ENCODE data around the gene PPIB.

PPIB gene

GRCh38 chr15:64162869-64163658 lies at the start of gene PPIB:
Gene PPIB, minus strand, starts transcription at chr15:64163022. Its CDS starts 36 bp downstream, at chr15:64162986.
- DNase-seq (ENCODE audit: low read depth in 2 of 3, low spot score in 1 of 3): peak; percentile 90 to 97 (median 95)

- DNase-seq (ENCODE audit: low read depth in 2 of 3, low spot score in 1 of 3): no peak
Observed at GRCh38 chr15:64211696-64212095, 48.9 kb upstream of the PPIB start.

- no peak for DNase-seq (ENCODE audit: low read depth in 2 of 3, low spot score in 1 of 3)
Observed at GRCh38 chr15:64210371-64210770, 47.5 kb upstream of the PPIB start.

DNA sequence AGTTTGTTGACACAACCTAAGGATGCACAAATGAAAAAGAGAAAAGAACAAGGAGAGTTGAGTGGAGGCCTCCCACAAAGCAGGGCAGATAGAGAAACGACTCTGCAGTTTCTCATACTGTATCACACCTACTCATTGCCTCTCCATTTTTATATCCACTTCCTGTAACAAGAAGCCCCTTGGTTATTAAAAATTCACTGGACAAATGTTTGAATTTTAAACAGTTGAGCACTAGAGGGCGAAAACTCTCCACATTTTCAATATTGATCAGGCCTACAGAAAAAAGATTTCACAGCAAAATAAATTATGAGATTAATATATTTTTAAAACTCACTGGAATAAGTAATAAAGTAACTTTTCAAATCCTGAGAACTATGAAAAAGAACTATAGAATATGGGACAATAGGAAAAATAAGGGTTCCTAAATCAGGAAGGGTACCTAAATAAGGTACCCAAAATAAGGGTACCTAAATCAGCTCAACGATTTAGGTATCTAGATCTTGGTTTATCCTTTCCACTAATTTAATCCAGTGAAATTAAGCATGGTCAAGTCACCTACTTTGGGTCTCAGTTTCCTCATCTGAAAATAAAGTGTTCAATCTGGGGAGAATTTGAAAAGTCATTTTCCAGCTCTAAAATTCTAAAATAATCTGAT lies 47.0 kb upstream of the PPIB start:
- DNase-seq (ENCODE audit: low read depth in 2 of 3, low spot score in 1 of 3): peak in 1 of 3 donors; percentile 10

GRCh38 chr15:64205202-64205601 lies 42.4 kb upstream of the PPIB start:
- no peak for DNase-seq (ENCODE audit: low read depth in 2 of 3, low spot score in 1 of 3)

GRCh38 chr15:64197425-64197824 lies 34.6 kb upstream of the PPIB start:
- DNase-seq (ENCODE audit: low read depth in 2 of 3, low spot score in 1 of 3): no peak

DNA sequence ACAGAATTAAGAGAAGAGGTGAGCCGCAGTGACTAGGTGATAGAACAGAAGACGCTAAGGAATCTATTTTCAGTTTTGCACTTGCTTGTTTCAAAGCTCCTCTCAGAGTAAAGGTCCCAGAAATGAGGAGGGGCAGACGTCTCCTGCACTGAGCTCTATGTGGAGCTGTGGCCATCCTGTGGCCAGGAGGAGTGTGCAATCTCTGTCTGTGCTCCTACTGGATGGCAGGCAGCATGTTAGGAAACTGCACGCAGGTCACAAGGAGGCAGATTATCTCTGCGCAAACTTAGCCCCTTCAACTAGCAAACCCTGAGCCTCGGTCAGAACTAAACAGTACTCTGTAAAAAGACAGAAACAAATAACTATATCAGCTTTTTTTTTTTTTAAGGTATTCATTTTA lies 31.1 kb upstream of the PPIB start:
- no peak for DNase-seq (ENCODE audit: low read depth in 2 of 3, low spot score in 1 of 3)

- no peak for DNase-seq (ENCODE audit: low read depth in 2 of 3, low spot score in 1 of 3)
Observed at GRCh38 chr15:64191971-64192830, 29.4 kb upstream of the PPIB start.

GRCh38 chr15:64187396-64188191 lies 24.8 kb upstream of the PPIB start:
- DNase-seq (ENCODE audit: low read depth in 2 of 3, low spot score in 1 of 3): no peak

DNA sequence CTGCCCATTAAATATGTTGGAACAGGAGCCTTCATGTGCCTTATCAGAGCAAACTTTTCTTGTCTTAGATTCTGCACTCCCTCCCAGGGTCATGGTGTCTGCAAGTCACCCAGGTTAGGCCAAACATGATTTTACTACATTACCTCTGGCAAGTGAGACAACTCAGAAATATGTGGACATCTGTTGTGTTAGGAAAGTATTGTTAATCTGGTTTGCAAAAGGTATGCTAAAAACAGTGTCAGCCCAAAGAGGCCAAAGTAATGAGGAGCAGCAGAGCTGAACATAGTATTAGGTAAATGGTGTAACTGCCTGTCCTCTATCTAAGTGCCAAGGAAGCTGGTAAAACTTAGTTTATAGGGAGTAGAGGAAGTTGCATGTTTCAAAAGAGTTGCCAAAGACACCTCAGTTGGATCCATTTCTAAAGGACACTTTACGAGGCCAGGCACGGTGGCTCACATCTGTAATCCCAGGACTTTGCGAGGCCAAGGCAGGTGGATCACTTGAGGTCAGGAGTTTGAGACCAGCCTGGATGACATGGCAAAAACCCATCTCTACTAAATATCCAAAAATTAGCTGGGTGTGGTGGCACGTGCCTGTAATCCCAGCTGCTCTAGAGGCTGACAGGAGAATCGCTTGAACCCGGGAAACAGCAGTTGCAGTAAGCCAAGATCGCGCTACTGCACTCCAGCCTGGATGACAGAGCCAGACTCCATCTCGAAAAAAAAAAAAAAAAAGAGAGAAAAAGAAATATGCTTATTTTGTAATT lies 22.5 kb upstream of the PPIB start:
- no peak for DNase-seq (ENCODE audit: low read depth in 2 of 3, low spot score in 1 of 3)

DNA sequence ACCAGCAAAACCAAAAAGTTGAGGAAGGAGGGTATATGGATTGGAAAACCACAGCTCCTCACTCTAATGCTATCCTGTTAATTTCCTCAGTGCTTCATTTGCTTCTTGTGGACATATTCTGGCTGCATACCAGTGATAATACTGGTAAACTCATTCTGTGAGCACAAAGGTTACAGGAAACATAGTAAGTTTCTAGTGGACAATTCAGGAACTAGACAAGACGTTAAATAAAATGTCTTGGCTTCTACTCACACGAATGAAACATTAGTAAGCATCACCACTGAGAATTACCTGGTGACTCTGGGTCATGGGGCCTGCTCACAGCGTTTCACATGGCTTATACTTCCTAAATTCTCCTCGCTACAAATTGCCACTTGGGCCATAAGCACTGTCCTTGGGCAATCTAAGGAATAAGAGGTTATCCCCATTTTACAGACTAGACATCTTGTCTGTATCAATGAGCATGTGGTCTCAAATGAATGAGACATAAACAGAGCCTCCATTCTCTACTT lies 20.1 kb upstream of the PPIB start:
- DNase-seq (ENCODE audit: low read depth in 2 of 3, low spot score in 1 of 3): no peak

- DNase-seq (ENCODE audit: low read depth in 2 of 3, low spot score in 1 of 3): no peak
Observed at GRCh38 chr15:64180235-64180824, 17.5 kb upstream of the PPIB start.

GRCh38 chr15:64166102-64166890 lies 3.5 kb upstream of the PPIB start:
- DNase-seq (ENCODE audit: low read depth in 2 of 3, low spot score in 1 of 3): no peak

DNA sequence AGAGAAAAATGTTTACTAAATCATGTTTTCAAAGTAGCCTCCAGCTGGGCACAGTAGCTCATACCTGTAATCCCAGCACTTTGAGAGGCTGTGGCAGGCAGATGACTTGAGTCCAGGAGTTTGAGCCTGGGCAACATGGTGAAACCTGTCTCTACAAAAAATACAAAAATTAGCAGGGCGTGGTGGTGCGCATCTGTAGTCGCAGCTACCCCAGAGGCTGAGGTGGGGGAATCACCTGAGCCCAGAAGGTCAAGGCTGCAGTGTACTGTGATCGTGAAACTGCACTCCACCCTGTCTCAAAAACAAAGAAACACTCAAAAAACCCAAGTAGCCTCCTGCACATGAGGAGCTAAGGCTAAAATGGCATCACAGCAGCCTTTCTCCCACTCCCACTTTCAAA lies 1.6 kb upstream of the PPIB start:
- DNase-seq (ENCODE audit: low read depth in 2 of 3, low spot score in 1 of 3): no peak

DNA sequence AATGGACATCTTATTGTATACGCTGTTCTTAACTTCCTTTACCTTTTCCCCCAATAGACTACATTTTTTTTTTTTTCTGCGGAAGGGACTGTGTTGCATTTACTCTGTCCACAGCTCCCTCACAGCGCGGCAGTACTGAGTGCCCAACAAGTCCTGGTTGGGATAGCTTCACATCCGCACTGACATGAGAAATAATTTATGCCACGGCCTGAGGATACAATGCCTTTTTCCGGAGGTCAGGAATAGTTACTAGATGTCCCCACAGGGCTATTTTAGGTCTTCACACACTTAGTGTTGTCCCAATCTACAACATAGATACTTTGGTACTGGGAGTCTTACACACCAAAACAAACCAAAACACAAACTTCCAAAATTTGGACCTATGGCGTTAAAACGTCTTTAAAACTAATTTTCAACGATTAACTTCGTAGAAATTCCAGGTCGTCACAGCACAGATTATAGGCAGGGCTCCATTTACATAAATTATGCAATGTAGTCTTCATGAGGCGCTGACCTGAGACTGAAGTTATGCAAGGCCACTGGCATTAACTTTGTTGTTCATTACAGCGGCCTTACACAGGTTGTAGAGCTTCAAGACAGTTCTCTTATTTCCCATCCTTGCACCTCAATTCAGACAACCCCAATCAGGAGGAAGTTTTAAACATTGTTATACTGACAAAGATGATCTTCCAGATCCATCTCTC lies 989 bp upstream of the PPIB start:
- no peak for DNase-seq (ENCODE audit: low read depth in 2 of 3, low spot score in 1 of 3)

DNA sequence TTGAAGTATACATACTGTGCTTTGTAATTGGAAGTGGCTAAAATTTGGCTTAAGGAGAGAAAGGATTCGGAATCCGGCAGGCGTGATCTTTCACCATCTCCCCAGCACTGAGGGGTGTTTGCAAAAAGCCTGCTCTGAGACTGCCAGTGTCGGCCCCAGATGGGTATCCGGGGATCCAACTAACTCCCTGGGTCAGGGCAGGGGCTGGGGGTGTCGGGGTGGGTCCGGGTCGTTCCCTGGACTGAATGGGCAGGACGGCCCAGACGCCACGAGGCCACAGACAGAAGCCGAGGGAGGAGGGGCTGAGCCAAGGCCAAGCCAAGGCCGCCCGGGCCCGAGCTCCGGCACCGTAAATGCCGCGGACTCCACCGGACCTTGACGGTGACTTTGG lies 349 bp downstream of the PPIB start:
- DNase-seq (ENCODE audit: low read depth in 2 of 3, low spot score in 1 of 3): no peak

DNA sequence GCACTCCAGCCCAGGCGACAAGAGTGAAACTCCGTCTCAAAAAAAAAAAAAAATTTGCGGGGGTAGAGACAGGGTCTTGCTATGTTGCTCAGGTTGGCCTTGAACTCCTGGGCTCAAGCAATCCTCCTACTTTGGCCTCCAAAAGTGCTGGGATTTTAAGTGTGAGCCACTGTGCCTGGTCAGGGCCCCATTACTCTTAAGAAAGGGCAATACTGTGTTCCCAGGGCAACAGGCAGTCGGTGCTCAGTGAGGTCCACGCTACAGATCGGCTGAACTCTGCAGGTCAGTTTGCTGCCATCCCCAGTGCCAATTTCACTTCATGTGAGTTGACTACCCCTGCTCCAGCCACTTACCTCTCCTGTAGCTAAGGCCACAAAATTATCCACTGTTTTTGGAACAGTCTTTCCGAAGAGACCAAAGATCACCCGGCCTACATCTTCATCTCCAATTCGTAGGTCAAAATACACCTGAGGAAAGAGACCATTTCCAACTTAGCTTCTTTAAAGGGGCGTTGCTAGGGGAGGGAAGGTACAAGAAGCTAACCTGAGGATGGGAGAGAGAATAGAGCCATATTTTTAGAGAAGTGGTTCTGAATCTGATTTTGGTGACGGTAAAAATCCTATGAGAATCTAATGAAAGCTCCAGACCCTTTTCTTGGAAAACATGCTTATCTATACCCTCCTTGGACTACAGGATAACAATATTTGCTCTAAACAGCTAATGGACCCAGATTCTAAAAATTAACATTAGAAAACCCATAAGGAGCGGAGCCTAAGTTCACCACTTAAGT lies 939 bp downstream of the PPIB start:
- DNase-seq (ENCODE audit: low read depth in 2 of 3, low spot score in 1 of 3): no peak

Data from stimulated activated CD4-positive, alpha-beta T cell treated with anti-CD3 and anti-CD28 coated beads, Interleukin-12 subunit alpha, Interleukin-12 subunit beta, amount 100 ng/mL, for 48 hours (primary cell).